HepG2 (cell line): ENCODE results near the gene TOB1. TPM values are rescaled to one million over a fixed set of nuclear protein-coding genes. Genes with fewer than 3 reads are reported as not detected.

Experiments used
- ATM ChIP-seq: fragments of 450-650 bp; IDR thresholded peaks from 2 replicates; pipeline ENCODE4 v1.7.1; 2017; ENCODE audit warnings: mild to moderate bottlenecking, borderline replicate concordance
- EHMT2 ChIP-seq: fragments of 200-600 bp; sonication (generic); IDR thresholded peaks from 2 replicates; pipeline ENCODE4 v1.7.0; 2017; ENCODE audit warnings: antibody characterized with exemption, low read depth, low read length, borderline replicate concordance
- ESRRA ChIP-seq: sonication (generic); formaldehyde crosslinking; IDR thresholded peaks from 2 replicates; pipeline ENCODE4 v1.5.1; 2020; ENCODE audit warnings: mild to moderate bottlenecking, low read depth, missing genetic modification reagents
- FOXJ3 ChIP-seq: sonication (generic); formaldehyde crosslinking; IDR thresholded peaks from 2 replicates; pipeline ENCODE4 v1.4.0; 2020; ENCODE audit warnings: missing genetic modification reagents, mild to moderate bottlenecking, borderline replicate concordance
- GATA4 ChIP-seq: sonication (generic); IDR thresholded peaks from 2 replicates; pipeline ENCODE4 v1.6.1; 2016; ENCODE audit warnings: antibody characterized with exemption, low read depth, borderline replicate concordance
- HDAC2 ChIP-seq: sonication (generic); formaldehyde crosslinking; IDR thresholded peaks from 2 replicates; pipeline ENCODE4 v1.4.0; 2020; ENCODE audit warnings: missing genetic modification reagents
- HNF1B ChIP-seq: sonication (generic); formaldehyde crosslinking; IDR thresholded peaks from 2 replicates; pipeline ENCODE4 v1.5.1; 2020; ENCODE audit warnings: mild to moderate bottlenecking, moderate library complexity, missing genetic modification reagents
- HOXA3 ChIP-seq: sonication (generic); formaldehyde crosslinking; IDR thresholded peaks from 2 replicates; pipeline ENCODE4 v1.5.0; 2020; ENCODE audit warnings: missing genetic modification reagents
- HOXA5 ChIP-seq: sonication (generic); formaldehyde crosslinking; IDR thresholded peaks from 2 replicates; pipeline ENCODE4 v1.4.0; 2020; ENCODE audit warnings: missing genetic modification reagents
- JUND ChIP-seq: sonication (generic); formaldehyde crosslinking; IDR thresholded peaks from 2 replicates; pipeline ENCODE4 v1.8.0; 2022; ENCODE audit warnings: mild to moderate bottlenecking, missing genetic modification reagents
- NPAS2 ChIP-seq: sonication (generic); formaldehyde crosslinking; IDR thresholded peaks from 2 replicates; pipeline ENCODE4 v1.8.0; 2022; ENCODE audit warnings: mild to moderate bottlenecking, missing genetic modification reagents, borderline replicate concordance
- RXRB ChIP-seq: IDR thresholded peaks from 2 replicates; pipeline ENCODE4 v1.6.1; 2016; ENCODE audit warnings: borderline replicate concordance, missing genetic modification reagents, missing compliant biosample characterization
- SOX6 ChIP-seq, 2 experiments: fragments of 450-650 bp in 1 of 2; sonication (generic) in 1 of 2; formaldehyde crosslinking in 1 of 2; IDR thresholded peaks; 2 replicates each; pipeline versions ENCODE4 v1.4.0 to v1.6.1; 2017 to 2020; ENCODE audit warnings: antibody characterized with exemption in 1 of 2, mild to moderate bottlenecking in 1 of 2, missing genetic modification reagents in 1 of 2
- STAG1 ChIP-seq: sonication (generic); formaldehyde crosslinking; IDR thresholded peaks from 2 replicates; pipeline ENCODE4 v1.4.0; 2020; ENCODE audit warnings: missing genetic modification reagents
- TGIF2 ChIP-seq: IDR thresholded peaks from 2 replicates; pipeline ENCODE4 v1.6.1; 2016; ENCODE audit warnings: control low read depth, missing compliant biosample characterization
- ZFP37 ChIP-seq: sonication (generic); formaldehyde crosslinking; IDR thresholded peaks from 2 replicates; pipeline ENCODE4 v1.4.0; 2020; ENCODE audit warnings: missing genetic modification reagents, borderline replicate concordance
- ZNF160 ChIP-seq: sonication (generic); formaldehyde crosslinking; IDR thresholded peaks from 2 replicates; pipeline ENCODE4 v1.8.0; 2022; ENCODE audit warnings: mild to moderate bottlenecking, inconsistent platforms, missing genetic modification reagents
- ZNF263 ChIP-seq: sonication (generic); formaldehyde crosslinking; IDR thresholded peaks from 2 replicates; pipeline ENCODE4 v1.4.0; 2020; ENCODE audit warnings: missing genetic modification reagents
- ZNF317 ChIP-seq: sonication (generic); formaldehyde crosslinking; IDR thresholded peaks from 2 replicates; pipeline ENCODE4 v1.5.0; 2020; ENCODE audit warnings: mild to moderate bottlenecking, missing genetic modification reagents
- ZNF652 ChIP-seq: IDR thresholded peaks from 2 replicates; pipeline ENCODE4 v1.6.1; 2016; ENCODE audit warnings: low read depth, borderline replicate concordance
- ZNF746 ChIP-seq: sonication (generic); formaldehyde crosslinking; IDR thresholded peaks from 2 replicates; pipeline ENCODE4 v1.8.0; 2022; ENCODE audit warnings: mild to moderate bottlenecking, missing genetic modification reagents
- polyA plus RNA-seq, 8 experiments: library from polyadenylated mRNA; depleted of rRNA in 3 of 8; stranded (reverse) in 7 of 8; unstranded in 1 of 8; fragments of >200 nt; fragmentation: Illumina TruSeq in 4 of 8; extraction: Trizol in 4 of 8; gene quantifications; 2 replicates each; pipeline versions ENCODE4 v1.2.1 to v1.2.3, GENCODE V29; 2011 to 2016; ENCODE audit warnings: low read depth in 4 of 8, missing spikeins in 1 of 8, mixed read lengths in 1 of 8; ENCODE audit not compliant: insufficient read depth in 1 of 8
- total RNA-seq, 5 experiments: library from RNA; depleted of rRNA; stranded (reverse); fragments of >200 nt; fragmentation: Illumina TruSeq; extraction: Trizol; gene quantifications; 2 replicates each; pipeline ENCODE4 v1.2.3, GENCODE V29; 2016; ENCODE audit warnings: low read depth in 1 of 5
- TF ChIP-seq, protein P1 (sequence below): sonication (generic); formaldehyde crosslinking; IDR thresholded peaks from 2 replicates; pipeline ENCODE4 v1.5.0; 2020; ENCODE audit warnings: missing genetic modification reagents
- TF ChIP-seq, protein P2 (sequence below): sonication (generic); formaldehyde crosslinking; IDR thresholded peaks from 2 replicates; pipeline ENCODE4 v1.4.0; 2020; ENCODE audit warnings: missing genetic modification reagents, mild to moderate bottlenecking, borderline replicate concordance
- TF ChIP-seq, protein P3 (sequence below): sonication (generic); formaldehyde crosslinking; IDR thresholded peaks from 2 replicates; pipeline ENCODE4 v1.4.0; 2020; ENCODE audit warnings: missing genetic modification reagents

The TOB1 gene
- total and polyA plus RNA-seq, 2 of the 13 experiments (the other 11 are each of a cell fraction or from before 2014, with no cell fraction given), result 21.9 to 57.7 TPM

DNA sequence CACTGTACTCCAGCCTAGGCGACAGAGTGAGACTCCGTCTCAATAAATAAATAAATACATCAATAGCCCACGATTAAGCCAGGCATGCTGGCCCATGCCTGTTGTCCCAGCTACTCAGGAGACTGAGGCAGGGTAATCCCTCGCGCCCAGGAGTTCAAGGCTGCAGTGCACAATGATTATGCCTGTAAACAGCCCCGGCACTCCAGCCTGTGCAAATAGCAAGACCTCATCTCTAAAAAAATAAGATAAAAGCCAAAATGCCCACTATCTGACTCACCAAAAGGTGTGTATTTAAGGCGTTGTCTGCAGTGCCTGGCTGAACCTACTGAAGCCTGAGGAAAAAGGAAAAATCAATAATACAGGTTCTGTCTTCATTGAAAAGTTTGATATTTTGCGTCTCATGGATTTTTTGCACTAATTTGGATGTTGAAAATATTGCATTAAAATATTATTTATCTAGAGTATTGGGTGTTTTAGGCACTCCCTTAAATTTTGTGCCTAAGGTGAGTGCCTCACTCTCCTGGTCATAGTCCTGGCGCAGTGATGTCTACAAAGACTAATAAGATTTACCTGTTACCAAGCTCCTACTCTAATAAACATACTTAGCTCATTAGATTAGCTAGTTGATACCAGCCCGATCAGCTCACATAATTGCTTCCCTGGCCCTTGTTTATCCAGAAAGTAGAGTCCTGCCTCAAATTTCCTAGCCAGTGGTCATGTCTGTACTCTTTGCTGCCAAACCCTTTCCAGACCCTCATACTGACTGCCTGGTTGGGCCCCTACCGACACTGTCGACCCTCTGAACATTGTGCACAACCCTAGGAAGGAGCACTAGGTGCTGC lies 24.7 kb upstream of the TOB1 start (continued):
- TF ChIP-seq HNF1B (CRISPR knock-in tag) (peak; percentile 77), ZNF652 (CRISPR knock-in tag) (peak; percentile 14; the same call in 1 of the 2 replicates), ZFP37 (CRISPR knock-in tag) (peak; percentile 78; the same call in 1 of the 2 replicates), GATA4 (peak; percentile 88; the same call in 1 of the 2 replicates), SOX6 (IDR thresholded peaks at IDR 0.05) (no peak), SOX6 (CRISPR knock-in tag; IDR thresholded peaks at IDR 0.05) (peak; percentile 96), ZNF263 (peak; percentile 26; the same call in 1 of the 2 replicates), HOXA3 (peak; percentile 76), STAG1 (CRISPR knock-in tag) (peak; percentile 30; the same call in 1 of the 2 replicates), TGIF2 (CRISPR knock-in tag) (0 out of 2 replicates have a peak, but pooled peaks have one; percentile 59), NPAS2 (CRISPR knock-in tag) (no peak), JUND (CRISPR knock-in tag) (peak; percentile 92; the same call in 1 of the 2 replicates), ZNF317 (CRISPR knock-in tag) (peak; percentile 76), ZNF746 (CRISPR knock-in tag) (peak; percentile 54; the same call in 1 of the 2 replicates), ESRRA (CRISPR knock-in tag) (peak; percentile 81), HDAC2 (peak; percentile 97), ZNF160 (no peak), RXRB (CRISPR knock-in tag) (peak; percentile 96), ATM (no peak), FOXJ3 (peak; percentile 80), HOXA5 (no peak), EHMT2 (0 out of 2 replicates have a peak, but pooled peaks have one; percentile 57)
- TF ChIP-seq, protein P1, sequence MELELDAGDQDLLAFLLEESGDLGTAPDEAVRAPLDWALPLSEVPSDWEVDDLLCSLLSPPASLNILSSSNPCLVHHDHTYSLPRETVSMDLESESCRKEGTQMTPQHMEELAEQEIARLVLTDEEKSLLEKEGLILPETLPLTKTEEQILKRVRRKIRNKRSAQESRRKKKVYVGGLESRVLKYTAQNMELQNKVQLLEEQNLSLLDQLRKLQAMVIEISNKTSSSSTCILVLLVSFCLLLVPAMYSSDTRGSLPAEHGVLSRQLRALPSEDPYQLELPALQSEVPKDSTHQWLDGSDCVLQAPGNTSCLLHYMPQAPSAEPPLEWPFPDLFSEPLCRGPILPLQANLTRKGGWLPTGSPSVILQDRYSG (CRISPR knock-in tag), result no peak
- TF ChIP-seq, protein P2, sequence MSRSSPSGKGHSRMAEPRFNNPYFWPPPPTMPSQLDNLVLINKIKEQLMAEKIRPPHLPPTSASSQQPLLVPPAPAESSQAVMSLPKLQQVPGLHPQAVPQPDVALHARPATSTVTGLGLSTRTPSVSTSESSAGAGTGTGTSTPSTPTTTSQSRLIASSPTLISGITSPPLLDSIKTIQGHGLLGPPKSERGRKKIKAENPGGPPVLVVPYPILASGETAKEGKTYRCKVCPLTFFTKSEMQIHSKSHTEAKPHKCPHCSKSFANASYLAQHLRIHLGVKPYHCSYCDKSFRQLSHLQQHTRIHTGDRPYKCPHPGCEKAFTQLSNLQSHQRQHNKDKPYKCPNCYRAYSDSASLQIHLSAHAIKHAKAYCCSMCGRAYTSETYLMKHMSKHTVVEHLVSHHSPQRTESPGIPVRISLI, result peak; percentile 93
- TF ChIP-seq, protein P3, sequence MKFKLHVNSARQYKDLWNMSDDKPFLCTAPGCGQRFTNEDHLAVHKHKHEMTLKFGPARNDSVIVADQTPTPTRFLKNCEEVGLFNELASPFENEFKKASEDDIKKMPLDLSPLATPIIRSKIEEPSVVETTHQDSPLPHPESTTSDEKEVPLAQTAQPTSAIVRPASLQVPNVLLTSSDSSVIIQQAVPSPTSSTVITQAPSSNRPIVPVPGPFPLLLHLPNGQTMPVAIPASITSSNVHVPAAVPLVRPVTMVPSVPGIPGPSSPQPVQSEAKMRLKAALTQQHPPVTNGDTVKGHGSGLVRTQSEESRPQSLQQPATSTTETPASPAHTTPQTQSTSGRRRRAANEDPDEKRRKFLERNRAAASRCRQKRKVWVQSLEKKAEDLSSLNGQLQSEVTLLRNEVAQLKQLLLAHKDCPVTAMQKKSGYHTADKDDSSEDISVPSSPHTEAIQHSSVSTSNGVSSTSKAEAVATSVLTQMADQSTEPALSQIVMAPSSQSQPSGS (CRISPR knock-in tag), result peak; percentile 86; the same call in 1 of the 2 replicates
